Erythroblast (primary cell): ENCODE results near the gene ATF7IP2.

Experiments
- GATA1 ChIP-seq: IDR thresholded peaks from 2 replicates; pipeline ENCODE4 v1.6.1; 2011; ENCODE audit warnings: low read depth, mild to moderate bottlenecking, control low read depth, low read length, moderate library complexity
- POLR2A ChIP-seq: IDR thresholded peaks from 2 replicates; pipeline ENCODE4 v1.6.1; 2011; ENCODE audit warnings: mild to moderate bottlenecking, low read length

DNA sequence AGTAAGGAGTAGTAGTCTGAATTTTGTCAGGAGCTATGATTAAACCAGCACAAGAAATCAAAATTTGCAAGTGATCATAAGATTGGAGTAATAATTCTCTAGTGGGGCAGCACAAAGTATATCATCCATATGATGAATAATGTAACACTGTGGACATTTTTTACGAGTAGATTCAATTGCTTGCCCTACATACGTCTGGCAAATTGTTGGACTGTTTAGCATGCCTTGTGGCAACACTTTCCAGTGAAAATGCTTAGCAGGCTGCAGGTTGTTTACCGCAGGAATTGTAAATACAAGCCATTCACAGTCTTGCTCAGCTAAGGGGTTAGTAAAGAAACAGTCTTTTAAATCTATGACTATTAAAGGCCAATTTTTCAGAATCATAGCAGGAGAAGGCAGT is 35.7 kb downstream of the ATF7IP2 start:
- TF ChIP-seq POLR2A = no peak
- no peak for TF ChIP-seq GATA1
